Renal pelvis (tissue), 4 donors: Measurements from ENCODE around the gene TNRC6B. TPM values are rescaled to one million over a fixed set of nuclear protein-coding genes. Genes with fewer than 3 reads are reported as not detected.
"Not testable (repeated sequence)": the region's sequence is repeated elsewhere in the genome, so short reads cannot be mapped to it uniquely, and the experiment has no call there.

ENCODE experiments used
- DNase-seq: peaks from one replicate; pipeline ENCODE4 v3.0.0-alpha.2; 2013
- polyA plus RNA-seq, 3 donors: library from polyadenylated mRNA; unstranded; fragments of 120-200 nt; gene quantifications; one replicate each; pipeline ENCODE4 v1.2.1, GENCODE V29; 2013; ENCODE audit not compliant: insufficient read length in 3 of 3

Gene TNRC6B
- polyA plus RNA-seq, 3 donors, result 11.7 to 19.3 (median 16.7) TPM

DNA sequence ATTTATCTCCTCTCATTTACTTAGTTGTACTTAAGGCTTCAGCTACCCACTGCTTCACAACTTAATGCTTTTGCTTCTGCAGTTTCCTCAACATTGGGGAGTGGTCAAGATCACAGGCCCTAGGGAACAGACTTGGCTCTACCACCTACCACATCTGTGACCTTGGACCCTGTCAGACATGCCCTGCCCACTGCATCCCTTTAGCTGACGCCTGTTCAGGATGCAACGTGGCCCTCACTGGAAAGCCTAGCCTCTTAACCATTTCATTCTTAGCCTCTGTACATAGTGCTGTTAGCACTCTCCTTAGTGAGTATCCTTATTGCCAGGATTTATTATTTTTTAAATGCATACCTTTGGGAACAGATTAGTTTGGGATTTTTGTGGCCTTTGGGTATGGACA is 34.4 kb downstream of the TNRC6B start:
- DNase-seq, result no peak

DNA sequence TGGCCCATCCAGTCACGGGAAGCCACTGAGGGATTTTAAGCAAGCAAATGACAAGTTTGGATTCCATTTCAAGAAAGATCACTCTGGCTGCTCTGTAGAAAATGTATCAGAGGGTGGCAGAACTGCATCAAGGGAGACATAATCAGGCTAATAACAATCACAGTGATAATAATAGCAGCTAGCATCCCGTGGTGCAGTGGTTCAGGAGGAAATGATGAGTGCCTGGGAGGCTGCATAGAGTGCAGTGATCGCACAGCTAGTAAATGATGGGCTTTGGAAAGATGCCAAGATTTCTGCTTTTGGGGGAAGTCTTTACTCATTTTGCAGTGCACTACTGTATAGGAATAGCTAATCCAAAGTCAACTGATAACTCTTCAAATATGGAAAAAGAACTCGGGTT is 35.8 kb downstream of the TNRC6B start:
- DNase-seq, result no peak

DNA sequence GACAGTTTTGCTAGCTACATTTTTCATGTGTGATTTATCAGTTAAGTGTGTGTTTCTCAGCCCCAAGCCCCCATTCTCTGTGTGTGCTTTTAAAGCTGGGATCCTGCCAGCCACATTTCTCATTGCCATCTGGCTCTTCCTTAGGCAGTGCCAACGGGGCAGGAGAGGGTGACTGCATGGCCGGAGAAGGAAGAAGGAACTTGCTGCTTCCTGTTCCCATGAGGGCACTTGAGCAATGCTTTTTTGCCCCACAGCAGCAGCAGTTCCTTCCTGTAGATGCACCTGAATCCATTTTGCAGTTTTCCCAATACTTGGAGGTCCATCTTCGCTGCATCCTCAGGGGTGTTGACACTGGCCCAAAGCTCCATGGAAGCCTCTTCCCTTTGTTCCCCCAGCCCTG is 37.5 kb downstream of the TNRC6B start:
- no peak for DNase-seq

DNA sequence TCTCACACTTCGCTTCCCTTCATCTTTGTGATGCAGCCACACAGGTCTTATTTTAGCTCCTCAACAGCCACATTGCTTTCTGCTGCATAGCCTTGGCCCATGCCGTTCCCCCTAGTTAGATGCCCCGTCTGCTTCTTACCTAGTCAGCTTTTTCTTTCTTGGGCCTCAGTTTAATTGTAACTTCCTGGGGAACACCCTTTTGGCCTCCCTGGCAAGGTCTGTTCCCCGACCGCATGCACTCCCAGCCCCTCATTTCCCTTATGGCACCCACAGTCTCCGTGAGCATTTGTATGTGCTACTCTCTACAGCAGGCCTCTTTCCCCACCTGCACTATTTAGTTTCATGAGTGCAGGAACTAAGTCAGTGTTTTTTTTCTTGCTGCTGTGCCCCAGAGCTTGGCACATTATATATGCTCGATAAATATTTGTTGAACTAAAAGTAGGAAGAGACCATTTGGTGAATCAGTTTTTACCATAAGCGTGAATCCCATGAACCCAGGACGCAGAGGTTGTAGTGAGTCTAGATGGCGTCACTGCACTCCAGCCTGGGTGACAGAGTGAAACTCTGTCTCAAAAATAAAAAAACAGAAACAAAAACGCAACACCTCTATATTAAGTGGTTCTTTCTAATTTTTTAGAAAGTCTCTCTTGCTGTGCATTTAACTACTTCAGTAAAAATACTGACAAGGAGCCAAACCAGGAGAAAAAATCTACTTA is 38.5 kb downstream of the TNRC6B start:
- DNase-seq, result no peak

DNA sequence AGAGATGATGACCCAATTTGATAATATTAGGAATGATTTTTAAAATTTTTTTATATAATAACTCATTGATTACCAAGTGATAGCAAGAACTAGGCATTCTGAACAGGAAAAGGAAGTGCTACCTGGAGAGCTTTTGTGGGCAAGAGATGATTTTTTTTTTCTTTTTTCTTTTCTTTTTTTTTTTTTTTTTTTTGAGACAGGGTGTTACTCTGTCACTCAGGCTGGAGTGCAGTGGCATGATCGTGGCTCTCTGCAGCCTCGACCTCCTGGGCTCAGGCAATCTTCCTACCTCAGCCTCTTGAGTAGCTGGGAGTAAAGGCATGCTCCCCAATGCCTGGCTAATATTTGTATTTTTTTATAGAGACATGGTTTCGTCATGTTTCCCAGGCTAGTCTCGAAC is 40.4 kb downstream of the TNRC6B start:
- no peak for DNase-seq

DNA sequence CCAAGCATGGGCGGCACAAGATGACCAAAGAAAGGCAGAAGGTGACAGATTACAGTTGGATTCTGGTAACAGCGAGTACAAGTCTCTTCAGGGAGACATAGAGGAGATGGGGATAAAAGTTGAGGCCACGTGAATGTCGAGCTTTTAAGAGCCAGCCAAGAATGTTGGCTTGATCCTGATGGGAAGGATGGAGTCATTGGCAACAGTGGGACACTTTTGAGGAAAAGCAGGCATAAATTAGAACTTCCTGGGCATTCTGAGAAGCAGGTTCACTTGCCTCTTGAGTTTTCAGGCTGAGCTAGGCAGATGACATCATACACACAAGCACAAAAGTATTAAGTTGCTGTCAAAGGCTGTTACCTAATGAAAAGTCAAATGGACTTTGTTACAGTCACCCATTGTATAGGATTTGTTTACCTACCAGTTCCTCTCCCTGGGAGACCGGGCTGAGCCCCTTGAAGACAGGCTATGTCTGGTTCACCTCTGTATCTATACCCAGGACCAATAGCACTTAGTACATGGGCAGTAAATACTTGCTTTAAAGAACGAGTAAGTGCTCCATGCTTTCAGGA is 41.1 kb downstream of the TNRC6B start:
- DNase-seq, result no peak

DNA sequence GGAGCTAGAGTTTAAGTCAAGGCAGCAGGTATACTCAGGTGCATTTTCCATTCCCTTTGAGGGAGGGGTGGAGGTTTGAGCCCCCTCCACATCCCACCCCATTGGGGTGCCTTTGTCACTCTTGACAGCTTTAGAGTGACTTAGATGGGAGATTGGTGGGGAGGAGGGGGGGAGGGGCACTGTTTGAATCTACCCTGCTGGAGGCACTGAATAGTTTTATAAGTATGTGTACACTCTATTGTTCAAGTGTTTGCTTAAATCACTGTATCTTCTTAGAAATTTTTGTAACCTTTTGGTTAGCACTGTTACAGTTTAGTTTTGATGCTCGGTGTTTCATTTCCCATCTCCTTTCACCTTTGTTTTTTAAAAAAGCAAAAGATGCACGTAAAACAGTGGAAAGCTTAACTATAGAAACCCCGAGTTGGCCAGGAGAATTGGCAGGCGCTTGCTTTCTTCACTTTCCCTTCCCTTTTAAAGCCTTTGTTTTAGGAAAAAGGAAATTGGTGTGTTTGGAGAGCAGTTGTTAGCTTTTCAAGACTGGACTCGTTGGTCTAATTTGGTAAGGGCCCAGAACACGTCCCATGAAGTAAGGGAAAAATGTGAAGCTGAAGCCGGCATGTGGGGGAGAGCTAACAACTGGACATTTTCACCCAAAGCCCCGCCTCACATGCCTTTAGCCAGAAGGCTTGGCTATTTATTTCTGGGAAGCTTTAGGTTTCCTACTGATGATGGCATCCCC is 42.8 kb downstream of the TNRC6B start:
- no peak for DNase-seq

DNA sequence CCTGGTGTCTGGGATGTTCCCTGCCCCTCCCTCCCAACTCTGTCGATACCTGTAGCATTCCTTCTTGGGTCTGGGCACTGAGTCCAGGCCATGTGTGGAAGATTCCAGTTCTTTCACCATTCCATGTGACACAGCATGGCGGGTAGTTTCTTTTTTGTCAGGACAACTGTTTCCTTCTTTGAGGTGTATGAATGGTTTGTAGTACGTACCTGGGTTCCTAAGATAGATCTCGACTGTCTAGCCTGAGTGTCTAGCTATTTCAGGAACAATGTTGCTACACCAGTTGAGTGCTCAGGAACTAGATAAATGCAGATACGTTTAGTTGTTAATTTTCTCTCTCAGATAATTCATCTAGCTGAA is 43.3 kb downstream of the TNRC6B start:
- DNase-seq, result no peak

DNA sequence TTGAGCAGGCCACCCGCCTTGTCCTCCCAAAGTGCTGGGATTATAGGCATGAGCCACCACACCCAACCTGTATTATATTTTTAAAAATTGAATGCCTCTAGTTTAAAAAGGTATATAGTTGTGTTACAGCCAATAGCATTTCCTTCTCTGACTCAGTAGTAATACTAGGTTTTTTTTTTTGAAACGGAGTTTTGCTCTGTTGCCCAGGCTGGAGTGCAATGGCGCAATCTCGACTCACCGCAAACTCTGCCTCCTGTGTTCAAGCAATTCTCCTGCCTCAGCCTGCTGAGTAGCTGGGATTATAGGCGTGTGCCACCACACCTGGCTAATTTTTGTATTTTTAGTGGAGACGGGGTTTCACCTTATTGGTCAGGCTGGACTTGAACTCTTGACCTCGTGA is 45.3 kb downstream of the TNRC6B start:
- not testable (repeated sequence) for DNase-seq

DNA sequence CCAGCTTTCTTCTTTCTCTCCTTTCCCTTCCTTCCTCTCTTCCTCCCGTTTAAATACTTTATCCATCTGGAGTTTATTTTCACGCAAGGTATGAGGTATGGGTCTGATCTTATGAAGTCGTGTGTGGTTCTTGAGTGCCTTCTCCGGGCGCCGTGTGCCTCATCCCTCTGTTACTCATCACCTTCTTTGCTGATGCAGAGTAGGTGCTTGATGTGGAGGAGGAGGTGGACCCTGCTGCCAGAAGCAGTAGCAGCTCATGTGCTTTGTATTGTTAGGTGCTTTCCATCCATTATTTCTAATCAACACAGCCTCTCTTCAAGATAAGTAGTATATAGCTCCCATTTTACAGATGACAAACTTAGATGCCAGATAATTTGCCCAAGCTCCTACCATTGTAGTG is 47.0 kb downstream of the TNRC6B start:
- no peak for DNase-seq

DNA sequence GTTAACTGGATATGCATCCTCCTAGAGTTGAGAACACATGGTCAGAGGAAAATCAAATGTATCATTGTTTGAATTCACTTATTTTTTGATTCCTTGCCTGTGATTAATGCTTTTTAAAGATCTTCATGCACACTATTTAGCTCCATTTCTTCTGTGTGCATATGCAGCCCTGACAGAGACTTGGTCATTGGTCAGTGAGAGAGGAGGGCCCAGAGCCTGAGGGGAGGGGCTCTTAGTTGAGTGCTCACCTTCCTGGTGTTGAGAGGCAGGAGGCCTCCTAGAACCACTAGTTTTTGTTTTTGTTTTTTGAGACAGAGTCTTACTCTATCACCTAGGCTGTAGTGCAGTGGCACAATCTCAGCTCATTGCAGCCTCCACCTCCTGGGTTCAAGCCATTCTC is 48.9 kb downstream of the TNRC6B start:
- no peak for DNase-seq

DNA sequence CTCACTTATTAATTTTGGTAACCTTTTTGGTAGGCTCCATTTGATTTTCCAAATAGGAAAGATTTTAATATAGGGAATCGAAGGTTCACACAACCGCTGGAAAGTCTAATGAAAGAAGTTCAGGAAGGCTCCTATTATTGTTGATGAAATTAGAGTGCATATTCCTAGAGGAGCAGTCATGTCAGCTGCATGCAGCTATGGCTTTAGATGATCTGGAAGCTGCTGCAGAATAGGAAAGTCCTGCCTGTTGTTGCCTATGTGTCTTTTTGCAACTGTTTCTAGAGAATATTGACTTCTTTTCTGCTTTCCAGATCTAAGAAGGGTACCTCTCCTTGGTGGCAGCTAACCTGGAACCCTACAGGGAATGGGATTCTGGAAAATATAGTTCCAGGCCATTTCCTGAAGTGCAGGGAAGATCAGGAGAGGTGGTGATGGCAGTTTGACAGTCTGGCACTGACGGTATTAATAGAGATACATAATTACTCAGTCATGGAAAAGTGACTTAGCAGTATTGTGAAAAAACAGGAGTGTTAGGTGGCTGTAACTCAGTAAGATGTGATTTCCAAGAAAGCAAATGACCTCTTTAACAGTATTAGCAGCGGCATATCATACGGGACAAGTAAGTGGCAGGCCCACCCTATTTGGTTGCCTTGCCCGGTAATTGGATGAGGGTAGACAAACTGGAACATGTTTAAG is 54.0 kb downstream of the TNRC6B start:
- no peak for DNase-seq

DNA sequence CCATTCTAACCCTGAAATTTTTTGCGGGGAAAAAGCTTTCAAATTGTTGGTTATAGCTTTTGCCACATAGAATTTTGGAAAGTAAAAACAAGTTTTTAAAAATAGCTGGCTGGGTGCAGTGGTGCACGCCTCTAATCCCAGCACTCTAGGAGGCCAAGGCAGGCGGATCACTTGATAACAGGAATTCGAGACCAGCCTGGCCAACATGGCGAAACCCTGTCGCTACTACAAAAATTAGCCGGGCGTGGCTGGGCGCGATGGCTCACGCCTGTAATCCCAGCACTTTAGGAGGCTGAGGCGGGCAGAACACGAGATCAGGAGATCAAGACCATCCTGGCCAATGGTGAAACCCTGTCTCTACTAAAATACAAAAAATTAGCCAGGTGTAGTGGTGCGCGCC is 54.9 kb downstream of the TNRC6B start:
- DNase-seq, result no peak

DNA sequence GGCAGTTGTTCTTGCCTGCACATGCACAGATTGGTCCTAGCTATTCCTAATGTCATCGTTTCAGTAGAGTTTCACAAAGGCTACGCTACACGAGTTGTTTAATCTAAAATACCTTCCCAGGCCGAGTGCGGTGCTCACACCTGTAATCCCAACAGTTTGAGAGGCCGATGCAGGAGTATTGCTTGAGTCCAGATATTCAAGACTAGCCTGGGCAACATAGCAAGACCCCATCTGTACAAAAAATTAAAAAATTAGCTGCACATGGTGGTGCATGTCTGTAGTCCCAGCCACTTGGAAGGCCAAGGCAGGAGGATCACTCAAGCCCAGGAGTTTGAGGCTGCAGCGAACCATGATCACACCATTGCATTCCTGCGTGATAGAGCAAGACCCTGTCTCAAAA is 56.2 kb downstream of the TNRC6B start:
- DNase-seq, result no peak

DNA sequence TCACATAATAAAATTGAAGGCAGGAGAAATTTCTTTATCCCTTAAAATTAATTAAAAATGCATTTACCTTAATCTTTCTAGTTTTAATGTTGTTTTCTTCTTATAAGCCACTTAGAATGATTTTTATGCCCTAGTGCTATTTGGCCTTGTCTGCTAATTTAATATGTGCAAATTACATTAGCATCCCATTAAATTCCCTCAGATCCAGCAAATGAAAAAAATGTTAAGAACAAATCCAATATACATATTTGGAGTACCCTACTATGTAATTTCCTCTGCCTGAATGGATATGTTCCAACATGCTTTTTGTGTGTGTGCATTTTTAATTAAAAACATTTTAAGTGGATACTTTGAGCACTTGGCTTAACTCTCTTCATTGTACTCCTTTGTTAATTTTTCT is 56.9 kb downstream of the TNRC6B start:
- no peak for DNase-seq

DNA sequence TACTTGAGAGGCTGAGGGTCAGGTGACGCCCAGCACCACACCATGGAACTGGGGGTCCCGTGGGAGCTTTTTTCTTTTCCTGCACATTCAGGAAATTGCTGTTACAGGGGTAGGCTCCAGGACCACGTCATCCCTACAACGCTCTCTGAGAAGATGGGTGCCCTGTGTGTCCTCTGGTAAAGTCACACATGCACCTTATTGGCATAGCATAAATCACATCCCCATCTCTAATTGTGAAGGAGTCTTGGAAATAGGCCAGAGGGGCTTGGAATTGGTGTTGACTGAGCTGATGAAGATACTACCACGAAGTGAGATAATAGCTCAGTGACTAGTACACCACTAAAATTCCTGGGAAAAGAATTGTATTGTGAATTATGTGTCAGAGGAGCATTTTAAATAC is 57.6 kb downstream of the TNRC6B start:
- DNase-seq, result no peak

DNA sequence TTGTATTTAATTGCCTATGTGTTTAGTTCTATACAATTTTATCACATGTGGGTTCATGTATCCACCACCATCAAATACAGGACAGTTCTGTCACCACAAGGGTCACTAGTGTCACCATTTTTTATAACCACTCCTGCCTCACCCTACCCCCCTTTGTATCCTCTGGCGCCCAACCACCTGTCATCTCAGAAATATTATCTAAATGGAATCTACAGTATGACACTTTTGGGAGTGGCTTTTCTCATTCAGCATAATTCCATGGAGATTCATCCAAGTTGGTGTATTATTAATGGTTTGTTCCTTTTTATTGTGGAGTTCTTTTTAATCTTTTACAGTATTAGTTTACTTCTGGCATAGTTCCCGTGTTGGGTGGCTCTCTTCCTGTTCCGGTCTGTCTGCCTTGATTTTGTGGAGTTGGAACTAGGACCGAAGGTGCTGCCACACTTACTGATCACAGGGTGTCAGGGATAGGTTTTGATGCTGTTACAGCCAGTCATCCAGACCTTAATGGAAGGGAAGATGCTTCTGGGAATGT is 58.5 kb downstream of the TNRC6B start:
- DNase-seq, result no peak

DNA sequence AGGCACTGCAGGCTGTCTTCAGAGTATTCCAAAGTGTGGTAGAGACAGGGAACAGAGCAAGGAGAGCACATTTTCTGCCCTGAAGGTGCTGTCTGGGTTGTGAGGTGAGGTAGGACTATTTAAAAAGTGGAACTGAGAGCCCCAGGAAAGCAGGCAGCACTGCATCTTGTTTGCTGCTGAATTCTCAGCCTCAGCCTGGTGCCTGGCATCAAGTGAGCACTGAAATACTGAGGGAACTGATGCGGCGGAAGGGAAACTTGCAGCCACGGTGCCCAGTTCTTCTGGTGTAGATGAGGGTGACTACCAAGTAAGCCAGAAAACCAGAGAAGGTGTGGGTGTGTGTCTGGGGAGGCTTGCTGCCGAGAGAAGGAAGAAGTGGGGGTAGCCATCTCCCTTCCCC is 59.5 kb downstream of the TNRC6B start:
- no peak for DNase-seq

DNA sequence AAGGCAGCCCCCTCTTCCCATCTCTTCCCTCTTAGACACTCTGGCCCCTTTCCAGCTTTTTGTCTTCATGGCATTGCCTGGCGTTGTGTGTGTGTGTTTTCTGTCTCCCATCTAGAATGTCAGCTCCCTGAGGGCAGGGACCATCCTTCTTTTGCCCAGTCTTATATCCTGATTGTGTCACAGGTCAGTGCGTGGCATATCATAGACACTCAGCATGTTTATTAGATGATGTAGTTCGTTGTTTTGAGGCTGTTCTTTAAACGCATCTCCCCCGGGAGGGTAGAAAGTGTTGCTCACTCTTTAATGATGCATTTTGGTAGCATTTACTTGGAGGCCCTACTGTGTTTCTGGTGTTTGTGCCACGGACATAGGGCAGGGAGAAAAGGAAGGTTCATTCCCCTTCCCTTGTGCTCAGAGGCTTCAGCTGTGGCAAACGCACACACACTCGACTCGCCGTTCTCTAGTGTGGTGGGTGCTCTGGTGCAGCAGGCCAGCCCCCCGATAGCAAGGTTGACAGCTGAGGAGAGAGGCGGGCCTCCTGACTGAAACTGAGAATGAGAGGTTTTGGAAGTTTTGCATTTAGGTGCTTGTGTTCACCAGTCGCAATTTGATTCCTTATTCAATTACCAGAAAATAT is 60.2 kb downstream of the TNRC6B start:
- no peak for DNase-seq

DNA sequence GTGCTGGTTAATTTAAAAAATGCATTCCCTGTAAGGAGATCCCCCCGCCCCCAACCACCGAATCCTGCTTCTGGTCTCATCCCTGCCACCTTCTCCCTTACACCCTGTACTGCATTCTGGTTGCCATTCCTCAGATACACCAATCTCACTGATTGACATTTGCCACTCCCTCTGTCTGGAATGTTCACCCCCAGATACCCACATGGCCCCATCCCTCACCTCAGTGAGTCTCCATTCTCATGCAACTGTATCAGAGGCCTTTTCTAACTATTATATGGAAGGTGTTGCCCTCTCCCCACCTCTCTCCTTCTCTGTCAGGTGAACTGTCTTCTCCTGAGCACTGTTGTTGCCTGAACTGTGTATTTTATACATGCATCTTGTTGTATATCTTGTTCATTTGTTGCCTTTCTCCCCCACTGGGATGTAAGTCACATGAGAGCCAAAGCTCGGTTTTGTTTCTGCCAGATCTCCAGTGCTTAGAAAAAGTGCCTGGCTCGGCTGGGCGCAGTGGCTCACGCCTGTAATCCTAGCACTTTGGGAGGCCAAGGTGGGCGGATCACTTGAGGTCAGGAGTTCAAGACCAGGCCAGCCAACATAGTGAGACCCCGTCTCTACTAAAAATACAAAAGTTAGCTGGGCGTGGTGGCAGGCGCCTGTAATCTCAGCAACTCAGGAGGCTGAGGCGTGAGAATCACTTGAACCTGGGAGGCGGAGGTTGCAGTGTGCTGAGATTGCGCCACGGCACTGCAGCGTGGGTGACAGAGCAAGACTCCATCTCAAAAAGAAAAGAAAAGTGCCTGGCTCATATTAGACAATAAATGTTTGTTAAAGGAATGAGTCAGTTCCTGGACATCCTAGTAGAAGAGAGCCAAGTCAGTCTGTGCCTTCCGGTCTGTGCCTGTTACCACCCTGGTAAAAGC is 61.0 kb downstream of the TNRC6B start:
- no peak for DNase-seq

DNA sequence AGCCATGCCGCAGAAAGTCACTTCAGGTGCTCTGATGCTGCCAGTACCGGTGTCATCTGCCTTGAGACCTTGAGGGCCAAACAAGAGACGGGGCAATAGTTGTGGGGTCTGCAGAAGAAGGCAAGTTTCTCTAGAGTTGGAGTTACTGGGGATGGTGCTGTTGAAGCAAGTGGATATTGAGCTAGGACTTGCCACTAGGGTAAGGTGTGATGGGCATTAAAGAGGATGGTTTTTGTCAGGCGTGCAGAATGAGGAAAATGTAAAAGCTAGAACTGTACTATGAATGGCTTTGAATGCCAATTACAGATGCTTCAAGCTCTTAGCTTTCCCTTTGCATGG is 61.6 kb downstream of the TNRC6B start:
- DNase-seq, result no peak
